CD4-positive, alpha-beta T cell treated with Interleukin-17A for 1 hour (primary cell): ENCODE measurements around the gene NDRG3.
"Not testable (repeated sequence)": the region's sequence is repeated elsewhere in the genome, so short reads cannot be mapped to it uniquely, and the experiment has no call there.

ENCODE experiments used
- DNase-seq: peaks from one replicate; pipeline ENCODE4 v3.0.0-alpha.2; 2020

Gene NDRG3

DNA sequence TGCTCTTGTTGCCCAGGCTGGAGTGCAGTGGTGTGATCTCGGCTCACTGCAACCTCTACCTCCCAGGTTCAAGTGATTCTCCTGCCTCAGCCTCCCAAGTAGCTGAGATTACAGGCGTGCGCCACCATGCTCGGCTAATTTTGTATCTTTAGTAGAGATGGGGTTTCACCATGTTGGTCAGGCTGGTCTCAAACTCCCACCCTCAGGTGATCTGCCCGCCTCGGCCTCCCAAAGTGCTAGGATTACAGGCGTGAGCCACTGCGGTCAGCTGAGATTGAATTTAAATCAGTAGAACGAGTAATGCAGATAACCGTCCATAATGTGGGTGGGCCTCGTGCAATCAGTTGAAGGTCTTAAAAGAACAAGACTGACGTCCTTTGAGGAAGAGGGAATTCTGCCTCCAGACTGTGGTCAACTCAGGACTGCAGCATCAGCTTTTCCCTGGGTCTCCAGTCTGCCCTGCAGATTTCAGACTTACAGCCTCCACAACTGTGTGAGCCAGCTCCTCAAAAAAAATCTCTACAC is 107.0 kb downstream of the NDRG3 start:
- DNase-seq: not testable (repeated sequence)

GRCh38 chr20:36634342-36634741 is 111.5 kb downstream of the NDRG3 start:
- no peak for DNase-seq

DNA sequence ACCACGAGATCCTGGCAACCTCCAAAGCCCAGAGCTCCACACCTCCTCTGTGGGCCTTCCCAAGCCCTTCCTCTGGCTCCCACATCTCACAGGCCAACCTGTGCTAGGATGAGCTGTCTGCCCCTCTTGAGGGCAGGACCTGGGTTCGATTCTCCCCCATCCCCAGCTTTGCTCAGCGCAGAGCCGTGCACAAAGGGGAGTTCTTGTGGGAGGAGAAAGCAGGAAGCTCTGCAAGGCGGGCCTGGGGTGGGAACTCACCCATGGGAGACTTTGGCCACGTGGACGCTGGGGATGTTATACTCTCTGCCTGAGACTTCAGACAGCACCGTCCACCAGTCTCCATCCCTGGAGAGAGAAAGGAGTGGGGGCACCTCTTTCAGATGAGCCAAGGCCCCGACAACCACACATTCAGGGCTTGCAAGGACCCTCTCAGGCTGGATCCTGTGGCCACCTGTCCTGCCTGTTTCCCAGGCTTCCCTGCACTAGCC is 112.6 kb downstream of the NDRG3 start:
- no peak for DNase-seq

- DNase-seq: no peak
Observed at GRCh38 chr20:36632487-36633284, 113.2 kb downstream of the NDRG3 start.

- DNase-seq: no peak
Observed at GRCh38 chr20:36632147-36632486, 113.8 kb downstream of the NDRG3 start.

GRCh38 chr20:36631646-36632045 is 114.2 kb downstream of the NDRG3 start:
- no peak for DNase-seq

- peak; percentile 57 for DNase-seq
Observed at GRCh38 chr20:36629719-36630681, 115.9 kb downstream of the NDRG3 start.

- DNase-seq: peak; percentile 64
Observed at GRCh38 chr20:36628076-36628475, 117.8 kb downstream of the NDRG3 start.

- no peak for DNase-seq
Observed at GRCh38 chr20:36624944-36625324, 121.0 kb downstream of the NDRG3 start.

DNA sequence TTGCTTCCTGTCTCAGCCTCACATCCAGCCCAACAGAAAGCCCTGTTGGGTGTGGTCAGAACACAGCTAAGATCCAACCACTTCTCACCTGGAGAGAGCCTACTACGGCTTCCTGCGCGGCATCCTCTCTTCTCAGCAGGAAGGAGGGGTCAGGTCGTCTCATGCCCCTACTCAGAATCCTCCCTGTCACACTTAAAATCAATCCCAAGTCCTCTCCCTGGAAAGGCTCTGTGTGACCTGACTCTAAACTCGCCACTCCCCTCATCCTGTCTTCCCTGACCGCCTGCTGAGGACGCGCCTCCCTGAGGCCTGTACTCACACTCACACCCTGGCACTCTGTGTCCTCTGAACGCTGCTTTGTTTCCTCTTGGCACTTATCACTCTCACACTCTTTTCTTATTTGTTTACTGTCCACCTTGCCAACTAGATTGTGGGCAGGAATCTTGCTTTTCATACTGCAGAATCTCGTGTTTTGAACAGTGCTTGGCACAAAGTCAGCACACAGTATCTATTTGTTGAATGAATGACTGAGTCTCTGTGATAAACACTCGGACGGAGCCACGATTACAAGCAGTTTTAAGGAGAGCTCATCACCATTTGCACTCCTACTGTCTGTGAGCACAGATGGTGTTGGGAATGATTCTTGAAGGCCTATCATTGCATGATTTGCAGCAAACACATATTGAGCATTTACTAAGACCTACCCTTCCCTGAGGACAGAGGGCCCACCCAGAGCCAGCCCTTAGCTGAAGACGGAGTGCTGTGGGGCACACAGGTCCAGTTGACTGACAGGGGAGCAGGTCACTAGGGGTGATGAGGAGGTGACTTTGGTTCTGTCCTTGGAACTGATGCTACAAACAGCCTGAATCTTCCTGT is 121.6 kb downstream of the NDRG3 start:
- DNase-seq: no peak

DNA sequence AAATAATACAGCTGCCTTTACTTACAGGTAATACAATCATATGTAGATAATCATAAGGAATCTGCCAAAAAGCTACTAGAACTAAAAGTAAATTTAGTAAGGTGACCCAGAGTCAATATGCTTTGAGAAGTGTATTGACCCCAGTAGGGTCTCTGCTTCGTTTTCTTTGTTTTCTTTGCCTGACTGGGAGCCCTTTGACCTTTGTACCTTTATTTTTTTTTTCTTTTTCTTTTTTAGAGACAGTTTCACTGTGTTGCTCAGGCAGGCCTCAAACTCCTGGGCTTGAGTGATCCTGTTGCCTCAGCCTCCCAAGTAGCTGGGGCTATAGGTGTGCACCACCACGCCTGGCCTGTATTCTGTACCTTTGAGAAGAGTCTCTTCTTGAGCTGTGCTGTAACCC is 122.4 kb downstream of the NDRG3 start:
- no peak for DNase-seq

- DNase-seq: no peak
Observed at GRCh38 chr20:36620917-36621316, 125.0 kb downstream of the NDRG3 start.

- no peak for DNase-seq
Observed at GRCh38 chr20:36614781-36615557, 130.9 kb downstream of the NDRG3 start.

GRCh38 chr20:36613974-36614373 is 131.9 kb downstream of the NDRG3 start:
- DNase-seq: no peak

- DNase-seq: no peak
Observed at GRCh38 chr20:36611625-36612024, 134.3 kb downstream of the NDRG3 start.

DNA sequence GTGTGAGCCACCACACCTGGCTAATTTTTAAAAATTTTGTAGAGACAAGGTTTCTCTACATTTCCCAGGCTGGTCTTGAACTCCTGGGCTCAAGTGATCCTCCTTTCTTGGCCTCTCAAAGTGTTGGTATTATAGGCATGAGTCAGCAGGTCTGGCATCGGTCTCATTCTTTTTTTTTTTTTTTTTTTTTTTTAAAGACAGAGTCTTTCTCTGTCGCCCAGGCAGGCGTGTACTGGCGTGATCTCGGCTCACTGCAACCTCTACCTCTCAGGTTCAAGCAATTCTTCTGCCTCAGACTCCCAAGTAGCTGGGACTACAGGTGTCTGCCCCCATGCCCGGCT is 137.5 kb downstream of the NDRG3 start:
- DNase-seq: not testable (repeated sequence)

DNA sequence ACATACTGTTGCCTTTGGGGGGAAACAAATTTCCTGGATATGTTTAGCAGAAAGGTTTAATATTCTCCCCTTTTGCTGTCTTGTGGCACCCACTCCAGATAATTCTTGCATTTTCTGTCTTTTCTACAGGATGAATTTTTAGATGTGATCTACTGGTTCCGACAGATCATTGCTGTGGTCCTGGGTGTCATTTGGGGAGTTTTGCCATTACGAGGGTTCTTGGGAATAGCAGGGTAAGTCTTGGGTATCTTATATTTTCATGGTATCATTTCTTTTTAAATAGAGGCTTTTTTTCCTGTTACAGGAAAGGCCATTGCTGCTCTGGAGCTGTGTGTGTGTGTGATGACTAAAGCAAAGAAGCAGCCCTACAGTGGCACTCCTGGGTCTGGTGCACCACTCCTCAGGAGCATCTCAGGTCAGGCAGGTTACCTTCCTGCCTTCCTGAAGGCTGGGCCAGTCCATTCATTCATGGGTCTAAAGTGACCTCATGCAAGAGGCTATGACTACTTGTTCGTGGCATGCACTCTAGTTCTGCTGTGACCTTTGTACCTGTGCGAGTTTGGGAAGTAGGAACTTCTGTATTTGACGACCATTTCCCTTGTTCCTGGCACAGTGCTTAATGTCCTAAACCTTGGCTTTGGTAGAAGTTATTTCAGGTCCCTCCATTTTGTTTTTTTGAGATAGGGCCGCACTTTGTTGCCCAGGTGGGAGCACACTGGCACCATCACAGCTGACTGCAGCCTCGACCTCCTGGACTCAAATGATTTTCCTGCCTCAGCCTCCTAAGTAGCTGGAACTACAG is 138.1 kb downstream of the NDRG3 start:
- no peak for DNase-seq

- DNase-seq: no peak
Observed at GRCh38 chr20:36606158-36607066, 139.5 kb downstream of the NDRG3 start.

DNA sequence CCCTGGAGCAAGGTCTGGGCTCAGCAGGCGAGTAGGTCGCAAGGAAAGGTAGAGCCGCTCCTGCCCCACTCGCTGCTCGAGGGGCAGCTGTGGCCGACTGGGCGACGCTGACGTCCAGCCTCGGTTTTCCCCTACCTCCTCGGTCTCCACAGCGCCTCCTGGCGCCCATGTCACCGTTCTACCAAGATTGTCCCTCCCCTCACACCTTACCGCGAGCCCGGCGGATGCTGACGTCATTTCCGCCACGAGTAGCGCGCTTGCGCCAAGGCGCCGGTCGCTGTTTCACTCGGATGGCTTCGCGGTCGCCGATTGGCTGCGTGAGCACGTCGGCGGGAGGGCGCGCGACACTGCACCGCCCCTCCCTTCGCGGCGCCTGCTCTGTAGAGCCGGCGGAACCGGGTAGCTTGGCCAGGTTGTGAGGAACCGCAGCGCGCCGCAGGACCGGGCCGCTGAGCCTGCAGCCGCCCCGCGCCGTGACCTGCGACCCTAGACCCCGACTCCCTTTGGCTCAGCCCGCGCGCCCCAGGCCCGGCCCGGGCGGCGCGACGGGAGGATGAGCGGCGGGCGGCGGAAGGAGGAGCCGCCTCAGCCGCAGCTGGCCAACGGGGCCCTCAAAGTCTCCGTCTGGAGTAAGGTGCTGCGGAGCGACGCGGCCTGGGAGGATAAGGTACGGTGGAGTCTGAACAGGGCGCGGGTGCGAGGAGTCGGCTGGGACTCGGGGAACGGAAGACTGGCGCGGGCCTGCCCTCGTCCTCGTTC is 140.3 kb downstream of the NDRG3 start, which contains the start of gene RAB5IF:
Gene RAB5IF (plus strand): TSS at position 381 of the 759 bp plus-strand sequence. CDS start 173 bp downstream, at position 554.
- peak; percentile 99 for DNase-seq
